Choroid plexus epithelial cell (primary cell): ENCODE measurements around the gene JCAD.
"Not testable (repeated sequence)": the region's sequence is repeated elsewhere in the genome, so short reads cannot be mapped to it uniquely, and the experiment has no call there.

Experiments used
- DNase-seq: peaks from one replicate; pipeline ENCODE4 v3.0.0-alpha.2; 2010; ENCODE audit warnings: low read depth
- H3K4me3 ChIP-seq: 2 replicates; pipeline ENCODE4 v1.5.1; 2011; ENCODE audit warnings: low read depth, mild to moderate bottlenecking, control low read depth, low read length, moderate library complexity
- CTCF ChIP-seq: conservative IDR thresholded peaks from 2 replicates; pipeline ENCODE4 v1.5.1; 2011; ENCODE audit warnings: low read depth, mild to moderate bottlenecking, control low read depth, inconsistent platforms, low read length, moderate library complexity

Gene JCAD

DNA sequence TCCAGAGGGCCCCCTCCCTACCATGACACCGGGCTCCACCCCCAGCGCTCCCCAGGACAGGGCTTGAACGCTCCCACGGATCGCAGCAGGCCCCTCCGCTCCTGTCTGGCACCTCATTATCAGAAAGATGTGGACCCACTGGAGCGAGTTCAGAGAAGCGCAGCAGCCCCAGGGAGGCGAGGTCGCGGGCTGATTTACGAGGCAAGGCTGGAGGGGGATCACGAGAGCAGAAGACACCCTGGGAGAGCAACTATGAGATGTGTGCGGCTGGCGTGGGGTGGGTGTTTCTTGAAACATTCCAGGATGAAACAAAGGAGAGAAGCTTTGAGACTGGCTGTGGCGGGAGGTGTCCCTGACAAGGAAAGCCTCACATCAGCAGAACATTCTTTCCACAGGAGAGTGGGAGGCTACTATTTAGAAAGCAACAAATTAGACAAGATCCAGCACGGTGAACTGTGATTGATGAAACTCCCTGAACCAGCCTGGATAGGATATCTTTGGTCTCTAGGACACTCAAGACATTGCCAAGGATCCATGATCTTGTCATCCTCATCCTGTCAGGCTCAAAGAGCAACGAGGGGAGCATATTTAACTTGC lies 66.0 kb downstream of the JCAD start:
- no peak for TF ChIP-seq CTCF
- DNase-seq, result peak; percentile 33
- H3K4me3 ChIP-seq, result no peak overlapping the region

- no peak for DNase-seq
- no peak overlapping the region for H3K4me3 ChIP-seq
- TF ChIP-seq CTCF, result no peak
Observed at GRCh38 chr10:29992914-29993313, 66.5 kb downstream of the JCAD start.

DNA sequence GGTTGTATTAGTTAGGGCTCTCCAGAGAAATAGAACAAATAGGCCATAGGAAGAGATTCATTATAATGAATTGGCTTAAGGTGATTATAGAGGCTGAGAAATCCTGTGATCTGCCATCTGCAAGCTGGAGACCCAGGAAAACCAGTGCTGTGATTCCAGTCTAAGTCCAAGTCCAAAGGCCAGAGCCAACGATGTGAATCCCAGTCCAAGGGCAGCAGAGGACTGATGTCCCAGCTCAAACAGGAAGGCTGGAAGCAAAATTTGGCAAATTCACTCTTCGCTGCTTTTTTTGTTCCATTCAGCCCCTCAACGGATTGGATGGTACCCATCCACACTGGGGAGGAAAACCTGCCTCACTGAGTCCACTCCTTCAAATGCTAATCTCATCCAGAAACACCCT lies 68.0 kb downstream of the JCAD start:
- no peak for TF ChIP-seq CTCF
- no peak overlapping the region for H3K4me3 ChIP-seq
- no peak for DNase-seq

- no peak for TF ChIP-seq CTCF
- peak; percentile 26 for DNase-seq
Observed at GRCh38 chr10:29987471-29987870, 71.9 kb downstream of the JCAD start.

DNA sequence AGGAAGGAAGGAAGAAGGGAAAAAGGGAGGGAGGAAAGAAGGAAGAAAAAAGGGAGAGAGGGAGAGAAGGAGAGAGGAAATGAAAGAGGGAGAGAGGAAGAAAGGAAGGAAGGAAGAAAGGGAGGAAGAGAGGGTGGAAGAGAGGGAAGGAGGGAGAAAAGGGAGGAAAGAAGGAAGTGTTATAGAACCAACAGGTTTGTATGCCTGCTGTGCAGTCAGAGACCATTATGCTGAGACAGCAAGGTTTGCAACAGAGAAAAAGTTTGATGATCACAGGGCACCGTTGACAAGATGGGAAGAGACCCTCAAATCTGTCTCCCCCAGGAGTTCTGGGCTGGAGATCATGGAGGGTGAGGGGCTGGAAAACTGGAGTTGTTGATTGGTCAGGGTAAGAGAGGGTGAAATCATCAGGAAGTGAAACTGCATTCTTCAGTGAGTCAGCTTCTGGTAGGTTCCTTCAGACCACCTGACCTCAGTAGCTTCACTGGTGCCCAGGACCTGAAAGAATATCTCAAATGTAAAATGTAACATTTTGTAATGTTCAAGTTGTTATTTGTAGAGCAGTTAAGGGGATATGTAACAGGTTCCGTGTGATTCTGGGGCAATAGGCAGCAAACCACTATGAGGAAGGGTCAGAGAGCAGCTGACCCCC lies 76.3 kb downstream of the JCAD start:
- no peak for TF ChIP-seq CTCF
- H3K4me3 ChIP-seq, result no peak overlapping the region
- no peak for DNase-seq

More at GRCh38 chr10:29987471-29987870, 71.9 kb downstream of the JCAD start:
- H3K4me3 ChIP-seq, result no peak overlapping the region

- DNase-seq, result no peak
- no peak for TF ChIP-seq CTCF
- H3K4me3 ChIP-seq, result no peak overlapping the region
Observed at GRCh38 chr10:29981510-29981909, 77.9 kb downstream of the JCAD start.

DNA sequence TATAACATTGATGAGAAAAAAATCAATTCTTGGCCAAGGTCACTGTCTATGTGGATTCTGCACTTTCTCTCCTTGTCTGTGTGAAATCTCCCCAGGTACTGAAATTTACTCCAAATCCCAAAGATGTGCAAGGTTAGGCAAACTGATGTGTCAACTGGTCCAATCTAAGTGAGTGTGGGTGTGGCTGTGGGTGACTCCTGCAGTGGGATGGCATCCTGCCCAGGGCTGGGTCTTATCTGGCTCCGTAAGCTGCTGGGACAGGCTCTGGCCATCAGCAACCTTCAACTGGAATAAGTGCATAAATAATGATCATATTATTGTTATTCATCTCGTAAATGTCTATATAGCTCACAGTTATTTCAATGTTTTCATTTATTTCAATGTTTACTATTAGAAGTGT lies 79.3 kb downstream of the JCAD start:
- no peak for DNase-seq
- TF ChIP-seq CTCF, result no peak
- no peak overlapping the region for H3K4me3 ChIP-seq

DNA sequence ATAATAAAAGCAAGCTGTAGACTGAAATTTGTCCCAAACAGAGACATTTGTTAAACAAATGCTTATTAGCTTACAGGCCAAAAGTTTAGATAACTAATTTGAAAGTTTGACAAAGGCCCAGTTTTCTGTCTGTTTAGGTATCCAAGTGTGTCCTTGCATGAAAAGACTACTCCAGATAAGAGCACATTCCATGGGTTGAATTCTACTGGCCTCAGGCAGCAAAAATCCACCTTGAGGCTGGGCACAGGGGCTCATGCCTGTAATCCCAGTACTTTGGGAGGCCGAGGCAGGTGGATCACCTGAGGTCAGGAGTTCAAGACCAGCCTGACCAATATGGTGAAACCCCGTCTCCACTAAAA lies 80.0 kb downstream of the JCAD start:
- DNase-seq, H3K4me3 ChIP-seq: not testable (repeated sequence)
